ENCODE results near the gene PHF5A.
A peak's percentile ranks its signal among the peaks of the same experiment; 100 is the strongest.

PHF5A gene

GRCh38 chr22:41425660-41426365 lies 42.7 kb downstream of the PHF5A start:
- DNase-seq (no peak), ATAC-seq (peak; percentile 86)
- H3K4me3 Mint-ChIP-seq: peak overlapping the region; percentile 8

GRCh38 chr22:41418717-41419116 lies 49.8 kb downstream of the PHF5A start:
- no peak for DNase-seq
- no peaks in the 10 kb centered on the region for H3K27me3 Mint-ChIP-seq
- H3K36me3 Mint-ChIP-seq (ENCODE audit: low read depth): peaks cover 10% of the 10 kb centered on the region
- no peak overlapping the region for H3K27ac Mint-ChIP-seq
- no peaks in the 10 kb centered on the region for H3K9me3 Mint-ChIP-seq
- no peak for ATAC-seq
- peaks cover 14% of the 10 kb centered on the region for H3K4me1 Mint-ChIP-seq
- no peak overlapping the region for H3K4me3 Mint-ChIP-seq

More at GRCh38 chr22:41425660-41426365, 42.7 kb downstream of the PHF5A start:
- H3K36me3 Mint-ChIP-seq (ENCODE audit: low read depth): peaks cover 6% of the 10 kb centered on the region
- H3K27ac Mint-ChIP-seq: peak overlapping the region; percentile 63
- no peaks in the 10 kb centered on the region for H3K27me3 Mint-ChIP-seq
- H3K9me3 Mint-ChIP-seq: no peaks in the 10 kb centered on the region
- peaks cover 13% of the 10 kb centered on the region for H3K4me1 Mint-ChIP-seq

- Mint-ChIP-seq H3K4me3 (no peak overlapping the region), H3K27ac (no peak overlapping the region), H3K4me1 (peaks cover 16% of the 10 kb centered on the region)
Measured at GRCh38 chr22:41417622-41418390, 50.7 kb downstream of the PHF5A start.

GRCh38 chr22:41415554-41415953 lies 52.9 kb downstream of the PHF5A start:
- ATAC-seq: no peak
- peak overlapping the region; percentile 97 for H3K27ac Mint-ChIP-seq
- peaks cover 30% of the 10 kb centered on the region for H3K4me1 Mint-ChIP-seq
- peaks cover 10% of the 10 kb centered on the region for H3K36me3 Mint-ChIP-seq (ENCODE audit: low read depth)
- no peaks in the 10 kb centered on the region for H3K9me3 Mint-ChIP-seq
- no peaks in the 10 kb centered on the region for H3K27me3 Mint-ChIP-seq
- DNase-seq: no peak
- H3K4me3 Mint-ChIP-seq: peak overlapping the region; percentile 96

More at GRCh38 chr22:41417622-41418390, 50.7 kb downstream of the PHF5A start:
- DNase-seq (no peak), ATAC-seq (no peak)
- no peaks in the 10 kb centered on the region for H3K9me3 Mint-ChIP-seq
- no peaks in the 10 kb centered on the region for H3K27me3 Mint-ChIP-seq
- H3K36me3 Mint-ChIP-seq (ENCODE audit: low read depth): peaks cover 10% of the 10 kb centered on the region

- peak overlapping the region; percentile 35 for H3K4me3 Mint-ChIP-seq
- peaks cover 10% of the 10 kb centered on the region for H3K36me3 Mint-ChIP-seq (ENCODE audit: low read depth)
- H3K27me3 Mint-ChIP-seq: no peaks in the 10 kb centered on the region
- no peak for ATAC-seq
- no peaks in the 10 kb centered on the region for H3K9me3 Mint-ChIP-seq
- H3K4me1 Mint-ChIP-seq: peaks cover 38% of the 10 kb centered on the region
- peak overlapping the region; percentile 72 for H3K27ac Mint-ChIP-seq
- no peak for DNase-seq
Measured at GRCh38 chr22:41411021-41411851, 57.3 kb downstream of the PHF5A start.

GRCh38 chr22:41410311-41410751 lies 58.2 kb downstream of the PHF5A start:
- DNase-seq (no peak), ATAC-seq (no peak)
- Mint-ChIP-seq H3K27ac (peak overlapping the region; percentile 65), H3K36me3 (ENCODE audit: low read depth) (peaks cover 8% of the 10 kb centered on the region), H3K4me3 (no peak overlapping the region), H3K9me3 (no peaks in the 10 kb centered on the region), H3K4me1 (peaks cover 38% of the 10 kb centered on the region), H3K27me3 (no peaks in the 10 kb centered on the region)
